GM12878 (cell line): ENCODE measurements around the gene MAN1A1. TPM values are rescaled to one million over a fixed set of nuclear protein-coding genes. Genes with fewer than 3 reads are reported as not detected.
A peak's percentile ranks its signal among the peaks of the same experiment; 100 is the strongest.

Experiments
- ATAC-seq: fragments of 200-7000 bp; cut with Tn5 transposase; 3 replicates; pipeline ENCODE4 v1.9.1; 2020; ENCODE audit warnings: mild to moderate bottlenecking, moderate library complexity
- BruUV-seq: library from RNA; stranded (reverse); fragments of 400-500 nt; replicated peaks from 2 replicates; lab custom pipeline; 2021; lab: Mats Ljungman, UMichigan
- CTCF ChIA-PET: fragments of 300-600 bp; sonication (Branson Sonifier 250); formaldehyde crosslinking; extraction: SDS; loops from one replicate; lab custom pipeline; 2021; ENCODE audit warnings: inconsistent platforms; lab: Yijun Ruan, JAX
- POLR2A ChIA-PET: fragments of 350-600 bp; formaldehyde crosslinking; extraction: SDS; loops from one replicate; lab custom pipeline; 2021; ENCODE audit warnings: inconsistent platforms; lab: Charles Lee
- RAD21 ChIA-PET: fragments of 300-600 bp; sonication (Branson Sonifier 250); formaldehyde crosslinking; loops from one replicate; lab custom pipeline; 2023; ENCODE audit warnings: antibody characterized with exemption; ENCODE audit not compliant: unreplicated experiment; lab: Charles Lee
- SMC1A ChIA-PET: fragments of 300-600 bp; sonication (Branson Sonifier 250); formaldehyde crosslinking; loops from one replicate; lab custom pipeline; 2023; ENCODE audit not compliant: unreplicated experiment, uncharacterized antibody; lab: Charles Lee
- DNase-seq: peaks from one replicate; pipeline ENCODE4 v3.0.0-alpha.2; 2011; ENCODE audit warnings: low read depth, low spot score
- FAIRE-seq: peaks from 3 replicates; lab custom pipeline; 2011; peaks lifted over from hg19 to GRCh38; lab: Jason Lieb, UNC
- H2AFZ ChIP-seq: 2 replicates; pipeline ENCODE4 v1.6.0; 2011; ENCODE audit warnings: low read depth, low read length, control low read depth; ENCODE audit not compliant: control insufficient read depth
- H3K27ac ChIP-seq: 2 replicates; pipeline ENCODE4 v1.5.1; 2011; ENCODE audit warnings: control low read depth; ENCODE audit not compliant: control insufficient read depth, insufficient read depth
- H3K27me3 ChIP-seq, 2 experiments: replicated peaks in 1 of 2; 2 replicates each; pipeline versions ENCODE4 v1.6.0 to v1.6.1; 2011; ENCODE audit warnings: low read length in 1 of 2; ENCODE audit not compliant: control insufficient read depth in 2 of 2, insufficient read depth in 2 of 2
- H3K36me3 ChIP-seq, 2 experiments: 2 replicates each; pipeline ENCODE4 v1.5.1; 2011; ENCODE audit warnings: low read length in 1 of 2; ENCODE audit not compliant: control insufficient read depth in 2 of 2, insufficient read depth in 2 of 2
- H3K4me1 ChIP-seq: 2 replicates; pipeline ENCODE4 v1.6.1; 2011; ENCODE audit warnings: mild to moderate bottlenecking, low read length, moderate library complexity, mixed read lengths; ENCODE audit not compliant: control insufficient read depth, insufficient read depth
- H3K4me2 ChIP-seq: 2 replicates; pipeline ENCODE4 v1.6.0; 2011; ENCODE audit warnings: control low read depth; ENCODE audit not compliant: control insufficient read depth, insufficient read depth
- H3K4me3 ChIP-seq: fragments of 200-600 bp; sonication (generic); 2 replicates; pipeline ENCODE4 v1.5.1; 2016
- H3K79me2 ChIP-seq: 2 replicates; pipeline ENCODE4 v1.6.0; 2011; ENCODE audit warnings: low read length; ENCODE audit not compliant: control insufficient read depth, insufficient read depth
- H3K9ac ChIP-seq: 2 replicates; pipeline ENCODE4 v1.8.0; 2011; ENCODE audit warnings: low read length, control low read depth, mixed read lengths; ENCODE audit not compliant: control insufficient read depth, insufficient read depth
- H3K9me3 ChIP-seq: replicated peaks from 3 replicates; pipeline ENCODE4 v1.5.1; 2011; ENCODE audit warnings: mild to moderate bottlenecking, low read length; ENCODE audit not compliant: control insufficient read depth, insufficient read depth
- H4K20me1 ChIP-seq: 2 replicates; pipeline ENCODE4 v1.6.0; 2011; ENCODE audit not compliant: control insufficient read depth, insufficient read depth
- ASH2L ChIP-seq: fragments of 300-600, 200-600 bp; sonication (generic); IDR thresholded peaks from 2 replicates; pipeline ENCODE4 v1.6.1; 2017; ENCODE audit warnings: low read depth, mild to moderate bottlenecking, borderline replicate concordance
- BCLAF1 ChIP-seq: fragments of 450-650 bp; IDR thresholded peaks from 2 replicates; pipeline ENCODE4 v1.6.1; 2017; ENCODE audit warnings: antibody characterized with exemption, mild to moderate bottlenecking, moderate library complexity
- EED ChIP-seq: sonication (generic); IDR thresholded peaks from 2 replicates; pipeline ENCODE4 v1.6.1; 2016; ENCODE audit warnings: antibody characterized with exemption, low read depth
- HDAC2 ChIP-seq: fragments of 200-600 bp; sonication (generic); IDR thresholded peaks from 2 replicates; pipeline ENCODE4 v1.6.1; 2017
- JUND ChIP-seq: IDR thresholded peaks from 2 replicates; pipeline ENCODE4 v1.6.1; 2012; ENCODE audit warnings: low read depth, mild to moderate bottlenecking, low read length, improper control_type of control experiment, moderate library complexity
- NFIC ChIP-seq: IDR thresholded peaks from 2 replicates; pipeline ENCODE4 v1.6.1; 2012; ENCODE audit warnings: low read depth, mild to moderate bottlenecking, inconsistent platforms, low read length, moderate library complexity
- NR2C1 ChIP-seq: fragments of 450-650 bp; IDR thresholded peaks from 2 replicates; pipeline ENCODE4 v1.6.1; 2017; ENCODE audit warnings: antibody characterized with exemption, mild to moderate bottlenecking, moderate library complexity
- PAX5 ChIP-seq: IDR thresholded peaks from 2 replicates; pipeline ENCODE4 v1.6.1; 2011; ENCODE audit warnings: low read depth, low read length, borderline replicate concordance
- POLR2AphosphoS2 ChIP-seq: IDR thresholded peaks from 2 replicates; pipeline ENCODE4 v1.6.1; 2011; ENCODE audit warnings: low read depth, mild to moderate bottlenecking, low read length, improper control_type of control experiment, moderate library complexity
- SMAD1 ChIP-seq: fragments of 450-650 bp; IDR thresholded peaks from 2 replicates; pipeline ENCODE4 v1.6.1; 2018; ENCODE audit warnings: mild to moderate bottlenecking, low read depth; ENCODE audit not compliant: partially characterized antibody
- SMARCA5 ChIP-seq: fragments of 450-650 bp; IDR thresholded peaks from 2 replicates; pipeline ENCODE4 v1.6.1; 2017; ENCODE audit warnings: mild to moderate bottlenecking
- SPI1 ChIP-seq: IDR thresholded peaks from 2 replicates; pipeline ENCODE4 v1.6.1; 2011; ENCODE audit warnings: low read depth, mild to moderate bottlenecking, low read length, moderate library complexity, borderline replicate concordance; ENCODE audit not compliant: insufficient read depth
- YBX1 ChIP-seq: fragments of 450-650 bp; IDR thresholded peaks from 2 replicates; pipeline ENCODE4 v1.6.1; 2016; ENCODE audit warnings: antibody characterized with exemption
- ZNF687 ChIP-seq: fragments of 450-650 bp; IDR thresholded peaks from 2 replicates; pipeline ENCODE4 v1.6.1; 2017; ENCODE audit warnings: mild to moderate bottlenecking, moderate library complexity
- WGBS: methylation state at CpG from one replicate; pipeline ENCODE4 v1.1.6; 2016; ENCODE audit warnings: low lambda C conversion rate; ENCODE audit not compliant: insufficient replicate concordance, insufficient coverage; ENCODE audit errors: missing lambda C conversion rate; 5-methylcytosine and 5-hydroxymethylcytosine counted together
- in situ Hi-C: fragments of 300-500 bp; cut with MboI; formaldehyde crosslinking; loops from 9 replicates; pipeline ENCODE4 v1.14.3; 2018; ENCODE audit warnings: mixed read lengths
- intact Hi-C: fragments of 100-400 bp; cut with micrococcal nuclease; formaldehyde crosslinking; loops from one replicate; pipeline ENCODE4 v1.14.2; 2022; ENCODE audit not compliant: unreplicated experiment
- polyA plus RNA-seq, 11 experiments: library from polyadenylated mRNA; depleted of rRNA in 4 of 11; unstranded in 6 of 11; stranded (reverse) in 5 of 11; fragments of >200 nt; fragmentation: Nextera tagmentation in 4 of 11; fragmentation: Illumina TruSeq in 1 of 11; extraction: Ambion mirVana in 4 of 11; extraction: Trizol in 1 of 11; gene quantifications; 1 replicate in 1 of 11; 2 replicates in 10 of 11; pipeline versions ENCODE4 v1.2.1 to v1.2.3, GENCODE V29; 2011 to 2016; ENCODE audit warnings: inconsistent platforms in 2 of 11, missing spikeins in 2 of 11, low read depth in 1 of 11
- total RNA-seq, 4 experiments: library from RNA; depleted of rRNA in 3 of 4; stranded (reverse); fragments of >200 nt in 3 of 4; fragmentation: Illumina TruSeq in 1 of 4; extraction: Trizol in 1 of 4; gene quantifications; 2 replicates each; pipeline versions ENCODE4 v1.2.1 to v1.2.3, GENCODE V29; 2013 to 2021

The MAN1A1 gene
- total and polyA plus RNA-seq, 10 of the 15 experiments (the other 5 are each of a cell fraction or from before 2014, with no cell fraction given), result 5.4 to 28.1 (median 19.5) TPM

GRCh38 chr6:119259027-119259426 is 90.5 kb downstream of the MAN1A1 start:
- RAD21 ChIA-PET, result interaction anchor here (0.7 to 2.5 kb wide), 5 partner anchors 17 to 92 kb away, joined by 3 to 9 read pairs (median 6); no protein-coding TSS in a partner anchor
- SMC1A ChIA-PET, result interaction anchor here (0.9 to 1.8 kb wide), 12 partner anchors 9 to 94 kb away, joined by 3 to 6 read pairs (median 4); no protein-coding TSS in a partner anchor
- POLR2A ChIA-PET, result interaction anchor here (0.9 to 2.2 kb wide), 2 partner anchors 12 to 88 kb away, joined by 3 to 8 read pairs; no protein-coding TSS in a partner anchor
- H3K9me3 ChIP-seq, result no peaks in the 10 kb centered on the region
- H3K36me3 ChIP-seq, result no peaks in the 10 kb centered on the region
- H2AFZ ChIP-seq, result no peak overlapping the region
- 100% methylated on average over 1 of the region's 1 CpG for WGBS
- CTCF ChIA-PET, result interaction anchor here (0.8 to 2.3 kb wide), 6 partner anchors 13 to 91 kb away, joined by 3 to 7 read pairs (median 3); no protein-coding TSS in a partner anchor
- no peak for DNase-seq
- H3K27ac ChIP-seq, result no peak overlapping the region
- ATAC-seq, result peak; percentile 70
- in situ Hi-C loops (no loop called here), intact Hi-C loops (no loop called here)
- H3K4me1 ChIP-seq, result no peaks in the 10 kb centered on the region
- H3K4me2 ChIP-seq, result no peak overlapping the region
- H4K20me1 ChIP-seq, result no peaks in the 10 kb centered on the region
- H3K79me2 ChIP-seq, result no peaks in the 10 kb centered on the region
- no peak overlapping the region for H3K4me3 ChIP-seq
- H3K27me3 ChIP-seq, result no peaks in the 10 kb centered on the region
- TF ChIP-seq SMARCA5, result no peak
- TF ChIP-seq NR2C1, result no peak
- no peak for TF ChIP-seq YBX1
- no peak for TF ChIP-seq POLR2AphosphoS2
- TF ChIP-seq JUND, result no peak
- TF ChIP-seq HDAC2, result no peak
- TF ChIP-seq PAX5, result no peak
- TF ChIP-seq SPI1, result no peak
- TF ChIP-seq NFIC, result no peak
- no peak for TF ChIP-seq BCLAF1
- no peak for TF ChIP-seq ASH2L
- TF ChIP-seq EED, result no peak
- TF ChIP-seq SMAD1, result no peak
- no peak for TF ChIP-seq ZNF687
- no peak overlapping the region for H3K9ac ChIP-seq
- no peak for FAIRE-seq
- no TSS peak for BruUV-seq
